Skin of body (tissue), 2 donors: ENCODE data around the gene ADAM22. TPM values are rescaled to one million over a fixed set of nuclear protein-coding genes. Genes with fewer than 3 reads are reported as not detected.
A peak's percentile ranks its signal among the peaks of the same experiment; 100 is the strongest.
"Not testable (repeated sequence)": the region's sequence is repeated elsewhere in the genome, so short reads cannot be mapped to it uniquely, and the experiment has no call there.

ENCODE experiments used
- DNase-seq: peaks from one replicate; lab custom pipeline; 2025; lab: John Stamatoyannopoulos, UW
- total RNA-seq: library from RNA; depleted of rRNA; stranded (reverse); fragments of >200 nt; gene quantifications from one replicate; pipeline ENCODE4 v1.2.3, GENCODE V29; 2014

ADAM22 gene
- total RNA-seq, 1 donor from 2014 or later: 18.6 TPM

GRCh38 chr7:88156356-88156755 lies 222.3 kb downstream of the ADAM22 start:
- no peak for DNase-seq

- not testable (repeated sequence) for DNase-seq
These were observed 225.7 kb downstream of the ADAM22 start for GRCh38 chr7:88159741-88160140.

- DNase-seq: no peak
These were observed 231.6 kb downstream of the ADAM22 start for GRCh38 chr7:88165697-88166096.

GRCh38 chr7:88167223-88167622 lies 233.2 kb downstream of the ADAM22 start:
- no peak for DNase-seq

- DNase-seq: no peak
These were observed 233.7 kb downstream of the ADAM22 start for GRCh38 chr7:88167721-88168120.

GRCh38 chr7:88169717-88170320 lies 235.8 kb downstream of the ADAM22 start:
- DNase-seq: peak; percentile 41

- DNase-seq: no peak
These were observed 238.8 kb downstream of the ADAM22 start for GRCh38 chr7:88172842-88173241.

GRCh38 chr7:88176190-88176589 lies 242.1 kb downstream of the ADAM22 start:
- no peak for DNase-seq

- no peak for DNase-seq
These were observed 249.0 kb downstream of the ADAM22 start for GRCh38 chr7:88183051-88183450.

GRCh38 chr7:88184848-88185304 lies 250.8 kb downstream of the ADAM22 start:
- no peak for DNase-seq

GRCh38 chr7:88185650-88186049 lies 251.6 kb downstream of the ADAM22 start:
- DNase-seq: no peak

GRCh38 chr7:88191911-88192310 lies 257.9 kb downstream of the ADAM22 start:
- DNase-seq: no peak

- no peak for DNase-seq
These were observed 266.2 kb downstream of the ADAM22 start for GRCh38 chr7:88200261-88200660.

GRCh38 chr7:88200789-88201188 lies 266.7 kb downstream of the ADAM22 start:
- DNase-seq: no peak

GRCh38 chr7:88201305-88201704 lies 267.3 kb downstream of the ADAM22 start:
- DNase-seq: no peak

GRCh38 chr7:88202278-88202677 lies 268.2 kb downstream of the ADAM22 start:
- no peak for DNase-seq

GRCh38 chr7:88202799-88203198 lies 268.7 kb downstream of the ADAM22 start:
- no peak for DNase-seq

- no peak for DNase-seq
These were observed 269.4 kb downstream of the ADAM22 start for GRCh38 chr7:88203401-88203800.

- no peak for DNase-seq
These were observed 270.6 kb downstream of the ADAM22 start for GRCh38 chr7:88204525-88205110.

- no peak for DNase-seq
These were observed 271.1 kb downstream of the ADAM22 start for GRCh38 chr7:88205179-88205578.

GRCh38 chr7:88206254-88206653 lies 272.2 kb downstream of the ADAM22 start:
- DNase-seq: no peak

GRCh38 chr7:88208521-88208920 lies 274.5 kb downstream of the ADAM22 start:
- DNase-seq: no peak

- DNase-seq: no peak
These were observed 278.9 kb downstream of the ADAM22 start for GRCh38 chr7:88212918-88213317.
